PC-9 (cell line): Measurements from ENCODE around the gene TCAF1. TPM values are rescaled to one million over a fixed set of nuclear protein-coding genes. Genes with fewer than 3 reads are reported as not detected.
"Not testable (repeated sequence)": the region's sequence is repeated elsewhere in the genome, so short reads cannot be mapped to it uniquely, and the experiment has no call there.

Experiments
- BruUV-seq: library from RNA; stranded (reverse); fragments of 400-500 nt; replicated peaks from 2 replicates; lab custom pipeline; 2021; lab: Mats Ljungman, UMichigan
- CTCF ChIA-PET: fragments of 300-600 bp; sonication (Branson Sonifier 250); formaldehyde crosslinking; loops from one replicate; lab custom pipeline; 2022; ENCODE audit warnings: antibody characterized with exemption; lab: Charles Lee
- POLR2A ChIA-PET: fragments of 300-600 bp; sonication (Branson Sonifier 250); formaldehyde crosslinking; loops from one replicate; lab custom pipeline; 2022; ENCODE audit warnings: antibody characterized with exemption; ENCODE audit not compliant: unreplicated experiment; lab: Charles Lee
- DNase-seq, 2 experiments: peaks; one replicate each; pipeline versions ENCODE4 v3.0.0 to v3.0.0-alpha.2; 2015 to 2022; ENCODE audit warnings: mixed read lengths in 1 of 2
- H2AFZ ChIP-seq: fragments of 200-600 bp; sonication (generic); 2 replicates; pipeline ENCODE4 v1.8.1; 2017; ENCODE audit warnings: antibody characterized with exemption
- H3F3A ChIP-seq: fragments of 200-600 bp; sonication (generic); 2 replicates; pipeline ENCODE4 v1.8.1; 2017; ENCODE audit warnings: antibody characterized with exemption, mild to moderate bottlenecking, low read depth; ENCODE audit not compliant: insufficient read depth
- H3K27ac ChIP-seq: fragments of 200-600 bp; sonication (generic); 2 replicates; pipeline ENCODE4 v1.6.1; 2016; ENCODE audit warnings: mixed run types
- H3K27me3 ChIP-seq: fragments of 200-600 bp; sonication (generic); 2 replicates; pipeline ENCODE4 v1.6.1; 2016; ENCODE audit warnings: low read depth, mixed run types; ENCODE audit not compliant: insufficient read depth
- H3K36me3 ChIP-seq: fragments of 200-600 bp; sonication (generic); 2 replicates; pipeline ENCODE4 v1.6.1; 2016; ENCODE audit warnings: low read depth, mixed run types
- H3K4me1 ChIP-seq: fragments of 200-600 bp; sonication (generic); replicated peaks from 2 replicates; pipeline ENCODE4 v1.6.1; 2016; ENCODE audit warnings: mixed run types; ENCODE audit not compliant: insufficient read depth
- H3K4me2 ChIP-seq: fragments of 200-600 bp; sonication (generic); 2 replicates; pipeline ENCODE4 v1.6.1; 2017; ENCODE audit warnings: mixed run types
- H3K4me3 ChIP-seq: fragments of 200-600 bp; sonication (generic); 2 replicates; pipeline ENCODE4 v1.6.1; 2016; ENCODE audit warnings: mixed run types
- H3K79me2 ChIP-seq: fragments of 200-600 bp; sonication (generic); 2 replicates; pipeline ENCODE4 v1.6.1; 2017; ENCODE audit warnings: low read depth, mixed run types
- H3K9me2 ChIP-seq: fragments of 200-600 bp; sonication (generic); 2 replicates; pipeline ENCODE4 v1.8.1; 2017; ENCODE audit warnings: mild to moderate bottlenecking; ENCODE audit not compliant: insufficient read depth
- H3K9me3 ChIP-seq: fragments of 200-600 bp; sonication (generic); 2 replicates; pipeline ENCODE4 v1.8.1; 2016; ENCODE audit warnings: low read depth; ENCODE audit not compliant: insufficient read depth
- H4K20me1 ChIP-seq: fragments of 200-600 bp; sonication (generic); 2 replicates; pipeline ENCODE4 v1.8.1; 2017; ENCODE audit not compliant: insufficient read depth
- EZH2 ChIP-seq: fragments of 200-600 bp; sonication (generic); IDR thresholded peaks from 2 replicates; pipeline ENCODE4 v1.8.0; 2017; ENCODE audit warnings: antibody characterized with exemption, low read depth
- intact Hi-C: fragments of 100-400 bp; cut with micrococcal nuclease; formaldehyde crosslinking; loops from one replicate; pipeline ENCODE4 v1.10.0; 2022; ENCODE audit not compliant: unreplicated experiment
- total RNA-seq: library from RNA; stranded (reverse); gene quantifications from 2 replicates; pipeline ENCODE4 v1.2.3, GENCODE V29; 2021
- TF ChIP-seq, protein P1 (sequence below): fragments of 200-600 bp; sonication (generic); conservative IDR thresholded peaks from 2 replicates; pipeline ENCODE4 v1.6.1; 2017; ENCODE audit warnings: mixed run types, antibody characterized with exemption, mild to moderate bottlenecking, moderate library complexity

The TCAF1 gene
- total RNA-seq, 1 experiment from 2014 or later = 44.6 TPM

DNA sequence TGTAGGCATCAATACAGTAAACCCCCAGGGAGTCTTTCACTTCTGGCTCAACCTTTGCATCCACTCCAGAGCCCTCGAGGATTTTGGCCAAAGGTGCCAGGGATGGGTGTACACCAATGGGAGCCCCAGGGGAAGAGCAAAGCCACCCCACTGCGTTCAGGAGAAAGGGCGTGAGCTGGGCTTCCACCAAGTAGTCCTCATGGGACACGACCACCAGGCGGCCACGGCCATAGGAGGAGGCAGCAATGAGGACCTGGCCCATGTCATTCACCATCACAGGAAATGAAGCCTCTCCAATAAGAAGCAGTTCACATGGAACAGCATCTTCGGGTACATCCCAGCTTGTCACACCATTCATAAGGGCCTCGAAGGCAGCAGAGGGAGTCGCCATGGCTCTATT is 25.8 kb downstream of the TCAF1 start:
- H3F3A ChIP-seq = no peaks in the 10 kb centered on the region
- POLR2A ChIA-PET = no interaction called here
- no peaks in the 10 kb centered on the region for H3K36me3 ChIP-seq
- TF ChIP-seq, protein P1, sequence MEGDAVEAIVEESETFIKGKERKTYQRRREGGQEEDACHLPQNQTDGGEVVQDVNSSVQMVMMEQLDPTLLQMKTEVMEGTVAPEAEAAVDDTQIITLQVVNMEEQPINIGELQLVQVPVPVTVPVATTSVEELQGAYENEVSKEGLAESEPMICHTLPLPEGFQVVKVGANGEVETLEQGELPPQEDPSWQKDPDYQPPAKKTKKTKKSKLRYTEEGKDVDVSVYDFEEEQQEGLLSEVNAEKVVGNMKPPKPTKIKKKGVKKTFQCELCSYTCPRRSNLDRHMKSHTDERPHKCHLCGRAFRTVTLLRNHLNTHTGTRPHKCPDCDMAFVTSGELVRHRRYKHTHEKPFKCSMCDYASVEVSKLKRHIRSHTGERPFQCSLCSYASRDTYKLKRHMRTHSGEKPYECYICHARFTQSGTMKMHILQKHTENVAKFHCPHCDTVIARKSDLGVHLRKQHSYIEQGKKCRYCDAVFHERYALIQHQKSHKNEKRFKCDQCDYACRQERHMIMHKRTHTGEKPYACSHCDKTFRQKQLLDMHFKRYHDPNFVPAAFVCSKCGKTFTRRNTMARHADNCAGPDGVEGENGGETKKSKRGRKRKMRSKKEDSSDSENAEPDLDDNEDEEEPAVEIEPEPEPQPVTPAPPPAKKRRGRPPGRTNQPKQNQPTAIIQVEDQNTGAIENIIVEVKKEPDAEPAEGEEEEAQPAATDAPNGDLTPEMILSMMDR = no peak
- no peak for TF ChIP-seq EZH2
- no peak overlapping the region for H2AFZ ChIP-seq
- DNase-seq = no peak
- no TSS peak for BruUV-seq
- H3K9me3 ChIP-seq = no peaks in the 10 kb centered on the region
- H3K9me2 ChIP-seq = no peaks in the 10 kb centered on the region
- H4K20me1 ChIP-seq = no peaks in the 10 kb centered on the region
- H3K4me3 ChIP-seq = no peak overlapping the region
- intact Hi-C loops = no loop called here
- no peak overlapping the region for H3K4me2 ChIP-seq
- H3K27ac ChIP-seq = no peak overlapping the region
- H3K27me3 ChIP-seq = no peaks in the 10 kb centered on the region
- CTCF ChIA-PET = no interaction called here
- H3K79me2 ChIP-seq = no peaks in the 10 kb centered on the region
- peaks cover 4% of the 10 kb centered on the region; the same call in 1 of the 2 replicates for H3K4me1 ChIP-seq

DNA sequence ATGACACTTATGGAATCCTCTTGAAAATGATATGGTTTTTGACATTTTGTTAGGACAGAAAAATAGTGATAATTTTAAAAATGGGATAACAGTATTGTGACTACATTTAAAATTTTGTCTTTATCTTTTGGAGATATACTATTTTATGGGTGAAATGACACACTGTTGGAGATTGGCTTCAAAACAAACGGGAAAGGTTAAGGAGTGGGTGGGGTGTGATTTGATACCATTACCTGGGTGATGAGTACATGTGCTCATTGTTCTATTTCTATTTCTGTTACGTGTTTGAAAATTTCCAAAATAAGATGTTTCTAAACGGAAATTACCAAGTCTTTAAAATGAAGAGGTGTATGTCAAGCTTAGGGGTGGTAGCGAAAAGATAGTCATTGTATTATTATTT is 28.7 kb downstream of the TCAF1 start:
- H3K4me1 ChIP-seq, H3K9me2 ChIP-seq, BruUV-seq, H3F3A ChIP-seq, DNase-seq, H3K36me3 ChIP-seq, H3K4me3 ChIP-seq, POLR2A ChIA-PET, CTCF ChIA-PET, H4K20me1 ChIP-seq, intact Hi-C loops, H3K9me3 ChIP-seq, H3K27ac ChIP-seq, H3K79me2 ChIP-seq, H3K27me3 ChIP-seq, H3K4me2 ChIP-seq, H2AFZ ChIP-seq: not testable (repeated sequence)

DNA sequence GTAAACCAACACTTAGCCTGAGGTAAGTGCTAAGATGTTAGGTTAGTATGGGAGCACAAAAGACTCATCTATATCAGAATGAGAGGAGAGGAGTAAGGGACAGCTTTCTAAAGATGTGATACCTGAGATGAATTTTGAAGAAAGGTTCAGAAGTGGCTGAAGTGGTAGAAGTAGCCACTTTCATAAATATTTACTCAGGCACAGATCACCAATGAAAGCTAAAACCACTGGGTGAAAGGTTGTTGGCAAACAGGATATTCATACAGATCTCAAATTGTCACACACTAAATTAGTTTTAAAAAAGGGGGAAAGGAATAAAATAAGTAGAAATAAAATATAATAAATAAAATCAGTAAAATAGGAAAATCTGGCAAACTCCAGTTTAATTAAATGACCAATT is 30.4 kb downstream of the TCAF1 start:
- intact Hi-C loops, H3F3A ChIP-seq, CTCF ChIA-PET, H3K4me1 ChIP-seq, POLR2A ChIA-PET, H3K79me2 ChIP-seq, H3K27me3 ChIP-seq, H3K36me3 ChIP-seq, BruUV-seq, H2AFZ ChIP-seq, H3K4me3 ChIP-seq, DNase-seq, H4K20me1 ChIP-seq, H3K4me2 ChIP-seq, H3K9me3 ChIP-seq, H3K9me2 ChIP-seq, H3K27ac ChIP-seq: not testable (repeated sequence)

DNA sequence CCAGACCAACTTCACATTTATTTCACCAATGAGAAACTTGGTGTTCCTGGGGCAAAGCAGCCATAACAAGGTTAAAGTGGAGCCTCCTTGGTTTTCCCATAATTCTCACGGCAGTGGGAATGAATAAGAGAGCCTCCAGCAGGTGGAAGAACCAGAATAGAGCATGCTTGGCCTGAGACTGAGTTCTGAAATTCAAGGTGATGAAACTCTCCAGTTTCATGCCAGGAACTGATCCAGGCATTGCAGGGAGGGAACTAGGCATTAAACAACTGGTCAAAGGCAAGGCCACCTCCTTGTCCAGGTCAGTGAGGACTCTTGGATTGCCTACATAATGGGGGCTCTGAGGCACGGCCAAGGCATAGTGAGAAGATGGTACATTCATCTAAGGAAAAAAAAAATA is 44.0 kb downstream of the TCAF1 start:
- H3K27me3 ChIP-seq, H3K4me1 ChIP-seq, intact Hi-C loops, H3K36me3 ChIP-seq, H3K9me2 ChIP-seq, H3K4me3 ChIP-seq, H3K9me3 ChIP-seq, H4K20me1 ChIP-seq, H3K79me2 ChIP-seq, POLR2A ChIA-PET, BruUV-seq, DNase-seq, H3K4me2 ChIP-seq, H2AFZ ChIP-seq, H3F3A ChIP-seq, H3K27ac ChIP-seq, CTCF ChIA-PET: not testable (repeated sequence)

DNA sequence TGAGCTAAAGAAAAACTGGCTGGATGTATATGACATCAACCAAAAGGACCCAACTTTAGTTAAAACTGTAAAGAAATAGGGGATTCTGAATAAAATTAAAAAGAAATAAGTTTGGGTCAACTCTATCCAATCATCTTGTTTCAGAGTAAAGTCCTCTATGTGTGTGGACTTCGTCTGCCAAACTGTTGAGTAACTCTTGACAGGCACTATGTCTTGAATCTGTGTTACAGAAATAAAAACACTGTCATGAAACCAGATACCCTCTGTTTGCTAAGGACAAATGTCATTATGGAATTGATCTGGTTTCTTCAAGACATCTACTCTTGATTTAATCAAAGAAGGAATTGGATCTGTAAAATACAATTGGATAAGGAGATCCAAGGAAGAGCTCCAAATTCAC is 46.5 kb downstream of the TCAF1 start:
- H4K20me1 ChIP-seq, BruUV-seq, DNase-seq, H2AFZ ChIP-seq, H3K27me3 ChIP-seq, H3K79me2 ChIP-seq, H3K9me2 ChIP-seq, H3K4me1 ChIP-seq, intact Hi-C loops, H3K36me3 ChIP-seq, H3F3A ChIP-seq, H3K27ac ChIP-seq, H3K9me3 ChIP-seq, H3K4me2 ChIP-seq, POLR2A ChIA-PET, CTCF ChIA-PET, H3K4me3 ChIP-seq: not testable (repeated sequence)
